Parathyroid adenoma (tissue), 2 donors: ENCODE measurements around the gene TRIM17.

ENCODE experiments used
- H2AFZ ChIP-seq: fragments of 300-600 bp; sonication (generic); one replicate; pipeline ENCODE4 v1.7.0; 2017; ENCODE audit warnings: antibody characterized with exemption, mild to moderate bottlenecking
- H3K27ac ChIP-seq: fragments of 300-600 bp; sonication (generic); one replicate; pipeline ENCODE4 v1.7.0; 2017
- H3K27me3 ChIP-seq: fragments of 300-600 bp; sonication (generic); one replicate; pipeline ENCODE4 v1.7.0; 2017; ENCODE audit warnings: low read length; ENCODE audit not compliant: control insufficient read depth, insufficient read depth
- H3K36me3 ChIP-seq: fragments of 300-600 bp; sonication (generic); one replicate; pipeline ENCODE4 v1.7.0; 2017; ENCODE audit warnings: low read length; ENCODE audit not compliant: control insufficient read depth, insufficient read depth
- H3K4me1 ChIP-seq: fragments of 300-600 bp; sonication (generic); one replicate; pipeline ENCODE4 v1.7.0; 2017; ENCODE audit warnings: control low read depth
- H3K4me2 ChIP-seq: fragments of 300-600 bp; sonication (generic); one replicate; pipeline ENCODE4 v1.7.0; 2017; ENCODE audit warnings: low read length
- H3K4me3 ChIP-seq: fragments of 300-600 bp; sonication (generic); one replicate; pipeline ENCODE4 v1.7.0; 2017; ENCODE audit warnings: low read depth, low read length
- H3K79me2 ChIP-seq: fragments of 300-600 bp; sonication (generic); one replicate; pipeline ENCODE4 v1.7.0; 2017; ENCODE audit warnings: control low read depth
- H3K9ac ChIP-seq: fragments of 300-600 bp; sonication (generic); one replicate; pipeline ENCODE4 v1.7.0; 2017; ENCODE audit warnings: mild to moderate bottlenecking
- H3K9me3 ChIP-seq: fragments of 300-600 bp; sonication (generic); one replicate; pipeline ENCODE4 v1.7.0; 2017; ENCODE audit warnings: low read length; ENCODE audit not compliant: control insufficient read depth
- TF ChIP-seq, protein P1 (sequence below): fragments of 300-600 bp; sonication (generic); IDR thresholded peaks from one replicate; pipeline ENCODE4 v1.7.0; 2017; ENCODE audit warnings: antibody characterized with exemption, mild to moderate bottlenecking
- donor health status: primary hyperparathyroidism.

TRIM17 gene

DNA sequence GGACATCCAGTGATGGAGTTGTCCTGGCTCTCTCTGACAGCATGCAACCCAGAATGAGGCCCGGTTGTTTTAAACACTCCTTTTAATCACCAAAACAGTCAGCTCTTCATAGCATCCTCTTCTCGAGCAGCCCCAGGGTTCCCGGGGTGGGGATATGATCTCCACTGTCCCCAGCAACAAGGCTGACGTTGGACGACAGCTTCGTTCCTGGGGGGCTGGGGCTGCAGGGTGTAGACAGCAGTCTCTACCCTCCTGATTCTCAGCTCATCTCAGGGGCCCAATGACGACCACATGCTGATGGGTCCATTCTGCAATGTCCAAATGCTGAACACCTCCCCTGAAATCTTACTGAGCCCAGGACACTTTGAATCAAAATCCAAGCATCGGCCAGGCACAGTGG is 37.0 kb downstream of the TRIM17 start:
- Histone ChIP-seq H2AFZ (no peak overlapping the region), H3K9me3 (no peaks in the 10 kb centered on the region), H3K27me3 (no peaks in the 10 kb centered on the region), H3K36me3 (no peaks in the 10 kb centered on the region), H3K4me1 (no peaks in the 10 kb centered on the region), H3K4me2 (peak overlapping the region; percentile 97), H3K79me2 (no peaks in the 10 kb centered on the region), H3K27ac (no peak overlapping the region), H3K9ac (no peak overlapping the region), H3K4me3 (no peak overlapping the region)
- TF ChIP-seq, protein P1, sequence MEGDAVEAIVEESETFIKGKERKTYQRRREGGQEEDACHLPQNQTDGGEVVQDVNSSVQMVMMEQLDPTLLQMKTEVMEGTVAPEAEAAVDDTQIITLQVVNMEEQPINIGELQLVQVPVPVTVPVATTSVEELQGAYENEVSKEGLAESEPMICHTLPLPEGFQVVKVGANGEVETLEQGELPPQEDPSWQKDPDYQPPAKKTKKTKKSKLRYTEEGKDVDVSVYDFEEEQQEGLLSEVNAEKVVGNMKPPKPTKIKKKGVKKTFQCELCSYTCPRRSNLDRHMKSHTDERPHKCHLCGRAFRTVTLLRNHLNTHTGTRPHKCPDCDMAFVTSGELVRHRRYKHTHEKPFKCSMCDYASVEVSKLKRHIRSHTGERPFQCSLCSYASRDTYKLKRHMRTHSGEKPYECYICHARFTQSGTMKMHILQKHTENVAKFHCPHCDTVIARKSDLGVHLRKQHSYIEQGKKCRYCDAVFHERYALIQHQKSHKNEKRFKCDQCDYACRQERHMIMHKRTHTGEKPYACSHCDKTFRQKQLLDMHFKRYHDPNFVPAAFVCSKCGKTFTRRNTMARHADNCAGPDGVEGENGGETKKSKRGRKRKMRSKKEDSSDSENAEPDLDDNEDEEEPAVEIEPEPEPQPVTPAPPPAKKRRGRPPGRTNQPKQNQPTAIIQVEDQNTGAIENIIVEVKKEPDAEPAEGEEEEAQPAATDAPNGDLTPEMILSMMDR = no peak

DNA sequence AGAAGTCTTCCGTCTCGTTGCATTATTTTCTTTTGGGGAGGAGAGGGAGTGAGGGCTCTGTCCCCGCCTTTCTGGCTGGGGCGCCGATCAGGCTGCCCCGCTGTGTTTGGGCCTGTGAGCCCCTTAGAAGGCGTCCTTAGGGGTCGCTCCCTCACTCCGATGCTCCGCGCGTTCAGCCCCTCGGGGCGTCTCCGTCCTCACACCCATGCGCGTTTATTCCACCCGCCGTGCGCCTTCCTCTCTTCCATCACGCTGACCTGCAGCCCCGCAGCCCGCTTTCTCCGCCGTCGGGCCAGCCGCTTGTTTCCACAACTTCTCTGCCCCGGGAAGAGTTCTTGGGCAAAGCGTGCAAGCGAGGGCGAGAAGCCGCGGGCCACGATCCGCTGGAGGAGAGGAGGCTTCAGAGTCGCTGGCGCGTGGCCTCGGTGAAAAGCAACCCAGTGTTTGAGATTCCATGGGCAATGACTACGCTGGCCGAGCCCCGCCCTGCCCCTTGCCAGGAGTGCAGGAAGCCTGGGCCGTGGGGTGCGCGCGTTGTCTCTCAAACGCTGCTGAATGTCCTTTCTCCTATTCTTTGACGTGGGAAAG is 37.7 kb downstream of the TRIM17 start:
- H3K9ac ChIP-seq = no peak overlapping the region
- H3K9me3 ChIP-seq = no peaks in the 10 kb centered on the region
- peak overlapping the region; percentile 97 for H3K4me2 ChIP-seq
- H3K27ac ChIP-seq = peak overlapping the region; percentile 42
- peak overlapping the region; percentile 75 for H3K4me3 ChIP-seq
- no peaks in the 10 kb centered on the region for H3K4me1 ChIP-seq
- H3K27me3 ChIP-seq = no peaks in the 10 kb centered on the region
- H3K79me2 ChIP-seq = no peaks in the 10 kb centered on the region
- TF ChIP-seq, protein P1 = no peak
- H3K36me3 ChIP-seq = no peaks in the 10 kb centered on the region
- peak overlapping the region; percentile 81 for H2AFZ ChIP-seq

DNA sequence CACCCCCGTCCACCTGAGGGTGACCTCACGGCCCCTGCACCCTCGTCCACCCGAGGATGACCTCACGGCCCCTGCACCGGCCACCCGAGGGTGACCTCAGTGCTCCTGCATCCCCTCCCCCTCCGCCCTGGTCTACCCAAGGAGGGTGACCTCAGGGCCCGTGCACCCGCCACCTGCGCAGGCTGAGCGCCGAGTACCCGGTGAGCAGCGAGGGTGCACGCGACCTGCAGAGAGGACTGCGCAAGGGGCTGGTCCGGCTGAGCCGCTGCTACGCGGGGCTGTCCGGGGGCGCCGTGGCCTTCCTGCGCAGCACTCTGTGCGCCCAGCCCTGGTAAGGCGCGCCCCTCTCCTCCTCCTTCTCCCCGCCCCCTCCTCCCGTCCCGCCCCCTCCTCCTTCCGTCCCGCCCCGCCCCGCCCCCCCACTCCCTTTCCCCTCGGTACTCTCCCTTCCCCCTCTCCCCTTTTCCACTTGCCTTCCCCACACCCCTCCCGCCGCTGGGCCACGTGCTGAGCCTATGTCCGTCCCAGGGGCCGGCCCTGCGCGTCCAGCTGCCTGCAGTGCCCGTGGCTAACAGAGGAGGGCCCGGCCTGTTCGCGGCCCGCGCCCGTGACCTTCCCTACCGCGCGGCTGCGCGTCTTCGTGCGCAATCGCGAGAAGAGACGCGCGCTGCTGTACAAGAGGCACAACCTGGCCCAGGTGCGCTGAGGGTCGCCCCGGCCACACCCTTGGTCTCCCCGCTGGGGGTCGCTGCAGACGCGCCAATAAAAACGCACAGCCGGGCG is 38.4 kb downstream of the TRIM17 start:
- H3K9me3 ChIP-seq = no peaks in the 10 kb centered on the region
- peak overlapping the region; percentile 75 for H3K4me3 ChIP-seq
- no peaks in the 10 kb centered on the region for H3K79me2 ChIP-seq
- TF ChIP-seq, protein P1 = peak; percentile 51
- no peaks in the 10 kb centered on the region for H3K36me3 ChIP-seq
- H3K27ac ChIP-seq = peak overlapping the region; percentile 42
- H3K9ac ChIP-seq = no peak overlapping the region
- peak overlapping the region; percentile 81 for H2AFZ ChIP-seq
- H3K27me3 ChIP-seq = no peaks in the 10 kb centered on the region
- H3K4me2 ChIP-seq = peak overlapping the region; percentile 97
- no peaks in the 10 kb centered on the region for H3K4me1 ChIP-seq

DNA sequence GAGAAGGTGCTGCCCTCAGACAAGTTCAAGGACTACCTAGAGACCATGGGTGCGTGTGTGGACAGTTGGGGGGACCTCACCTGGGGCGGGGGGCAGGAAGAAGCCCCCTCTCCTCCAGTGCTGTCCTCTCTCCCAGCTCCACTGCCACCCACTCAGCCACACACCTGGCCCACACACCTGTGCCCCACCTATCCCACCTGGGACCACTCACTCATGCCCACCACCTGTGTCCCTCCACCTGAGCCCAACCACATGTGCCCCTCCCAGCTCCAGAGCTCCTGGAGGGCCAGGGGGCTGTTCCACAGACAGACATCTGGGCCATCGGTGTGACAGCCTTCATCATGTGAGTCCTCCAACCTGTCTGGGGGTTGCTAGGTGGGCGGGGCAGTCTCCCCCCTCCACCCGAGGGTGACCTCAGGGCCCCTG is 39.0 kb downstream of the TRIM17 start:
- Histone ChIP-seq H3K36me3 (no peaks in the 10 kb centered on the region), H3K9ac (no peak overlapping the region), H3K4me2 (peak overlapping the region; percentile 81), H3K9me3 (no peaks in the 10 kb centered on the region), H3K4me3 (peak overlapping the region; percentile 57), H2AFZ (no peak overlapping the region), H3K27ac (no peak overlapping the region), H3K79me2 (no peaks in the 10 kb centered on the region), H3K4me1 (no peaks in the 10 kb centered on the region), H3K27me3 (no peaks in the 10 kb centered on the region)
- TF ChIP-seq, protein P1 = no peak
